ENCODE measurements around the gene P2RY1. TPM values are rescaled to one million over a fixed set of nuclear protein-coding genes. Genes with fewer than 3 reads are reported as not detected.
A peak's percentile ranks its signal among the peaks of the same experiment; 100 is the strongest.

Gene P2RY1
- 1 to 10 TPM; 5.4 to 6.9 TPM for total RNA-seq

GRCh38 chr3:152834776-152835600 lies at the start of gene P2RY1:
Gene P2RY1 (plus strand): TSS chr3:152835131. CDS start chr3:152835783, 652 bp downstream.
- H3K9me3 ChIP-seq, result no peaks in the 10 kb centered on the region
- 1% methylated on average over 80 of the region's 81 CpGs; no CpG with 5 or more reads in 1 of the 2 donors for WGBS, 2 donors

GRCh38 chr3:152786977-152787681 lies 47.8 kb upstream of the P2RY1 start:
- no peak for DNase-seq
- TF ChIP-seq POLR2A (IDR thresholded peaks at IDR 0.05) (no peak), CTCF (IDR thresholded peaks at IDR 0.05) (no peak)
- WGBS, 2 donors, result 44 to 45% methylated on average over 4 of the region's 4 CpGs

More at GRCh38 chr3:152834776-152835600, at the start of gene P2RY1:
- H3K27me3 ChIP-seq, result peaks cover 0 to 8% of the 10 kb centered on the region in 2 donors
- peak; percentile 50 to 69 (median 64) for DNase-seq
- peak within 1 kb of the TSS; percentile 30 to 81 (median 68) for H3K27ac ChIP-seq
- peak within 1 kb of the TSS; percentile 22 to 71 for H3K4me3 ChIP-seq
- peak; percentile 85 for ATAC-seq
- no peaks in the 10 kb centered on the region for H3K36me3 ChIP-seq (replicated peaks in 1 of 2; ENCODE audit: insufficient read depth in 1 of 2, low read depth in 2 of 2)
- intact Hi-C loops (cut with DNase I), result no loop called here
- peaks cover 13% of the 10 kb centered on the region for H3K4me1 ChIP-seq
- peak in 4 of 7 experiments; percentile 5 to 26 (median 18) for TF ChIP-seq CTCF (IDR thresholded peaks at IDR 0.05)
- TF ChIP-seq POLR2A (IDR thresholded peaks at IDR 0.05), result peak; percentile 22 to 69 (median 67)

GRCh38 chr3:152790651-152791387 lies 44.1 kb upstream of the P2RY1 start:
- no peak for ATAC-seq
- Histone ChIP-seq H3K36me3 (replicated peaks in 1 of 2; ENCODE audit: insufficient read depth in 1 of 2, low read depth in 2 of 2) (no peaks in the 10 kb centered on the region), H3K27ac (no peak overlapping the region), H3K4me3 (no peak overlapping the region), H3K9me3 (peaks cover 0 to 5% (median 0%) of the 10 kb centered on the region in 3 donors), H3K4me1 (no peaks in the 10 kb centered on the region), H3K27me3 (no peaks in the 10 kb centered on the region)
- 49 to 62% methylated on average over 5 of the region's 5 CpGs for WGBS, 2 donors
- no peak for DNase-seq
- intact Hi-C loops (cut with DNase I), result no loop called here
- no peak for TF ChIP-seq CTCF (IDR thresholded peaks at IDR 0.05)
- TF ChIP-seq POLR2A (IDR thresholded peaks at IDR 0.05), result no peak

More at GRCh38 chr3:152786977-152787681, 47.8 kb upstream of the P2RY1 start:
- H3K27ac ChIP-seq, result no peak overlapping the region
- intact Hi-C loops (cut with DNase I), result no loop called here
- H3K27me3 ChIP-seq, result no peaks in the 10 kb centered on the region
- peaks cover 0 to 5% (median 0%) of the 10 kb centered on the region in 3 donors for H3K9me3 ChIP-seq
- H3K36me3 ChIP-seq (replicated peaks in 1 of 2; ENCODE audit: insufficient read depth in 1 of 2, low read depth in 2 of 2), result no peaks in the 10 kb centered on the region
- H3K4me3 ChIP-seq, result no peak overlapping the region
- no peak for ATAC-seq
- H3K4me1 ChIP-seq, result no peaks in the 10 kb centered on the region

- DNase-seq (no peak), ATAC-seq (no peak)
- H3K4me1 ChIP-seq, result no peaks in the 10 kb centered on the region
- no peaks in the 10 kb centered on the region for H3K27me3 ChIP-seq
- H3K9me3 ChIP-seq, result no peaks in the 10 kb centered on the region
- no peaks in the 10 kb centered on the region for H3K36me3 ChIP-seq (replicated peaks in 1 of 2; ENCODE audit: insufficient read depth in 1 of 2, low read depth in 2 of 2)
- no peak overlapping the region for H3K4me3 ChIP-seq
- intact Hi-C loops (cut with DNase I), result no loop called here
- TF ChIP-seq POLR2A (IDR thresholded peaks at IDR 0.05) (no peak), CTCF (IDR thresholded peaks at IDR 0.05) (no peak)
- no peak overlapping the region for H3K27ac ChIP-seq
- WGBS, 2 donors, result 59 to 66% methylated on average over 2 of the region's 2 CpGs
Observed at GRCh38 chr3:152793969-152794368, 41.0 kb upstream of the P2RY1 start.
